HepG2 (cell line): ENCODE data around the gene IP6K3.

ENCODE experiments used
- EP300 ChIP-seq, 3 experiments: sonication (generic) in 1 of 3; formaldehyde crosslinking in 1 of 3; IDR thresholded peaks; 2 replicates each; pipeline versions ENCODE4 v1.5.1 to v1.6.1; 2011 to 2020; ENCODE audit warnings: low read depth in 2 of 3, low read length in 2 of 3, borderline replicate concordance in 1 of 3, improper control_type of control experiment in 1 of 3, mild to moderate bottlenecking in 1 of 3, missing genetic modification reagents in 1 of 3, moderate library complexity in 1 of 3
- HNRNPH1 ChIP-seq: fragments of 200-400 bp; formaldehyde crosslinking; optimal IDR thresholded peaks from 2 replicates; pipeline ENCODE3; 2017; ENCODE audit warnings: mild to moderate bottlenecking, low read depth, low read length
- TCF12 ChIP-seq, 2 experiments: fragments of 450-650 bp in 1 of 2; sonication (generic) in 1 of 2; formaldehyde crosslinking in 1 of 2; IDR thresholded peaks; 2 replicates each; pipeline versions ENCODE4 v1.6.1 to v1.8.0; 2017 to 2022; ENCODE audit warnings: antibody characterized with exemption in 1 of 2, mild to moderate bottlenecking in 1 of 2, missing genetic modification reagents in 1 of 2, moderate library complexity in 1 of 2
- ZNF296 ChIP-seq: sonication (generic); formaldehyde crosslinking; conservative IDR thresholded peaks from 2 replicates; pipeline ENCODE4 v1.5.0; 2020; ENCODE audit warnings: mild to moderate bottlenecking, missing genetic modification reagents
- TF ChIP-seq, protein P1 (sequence below), 2 experiments: sonication (generic) in 1 of 2; formaldehyde crosslinking in 1 of 2; IDR thresholded peaks; 2 replicates each; pipeline versions ENCODE4 v1.4.0 to v1.6.1; 2018 to 2020; ENCODE audit warnings: missing genetic modification reagents in 2 of 2, borderline replicate concordance in 1 of 2, low read depth in 1 of 2, mild to moderate bottlenecking in 1 of 2, missing biosample characterization in 1 of 2
- TF ChIP-seq, protein P2 (sequence below): IDR thresholded peaks from 2 replicates; pipeline ENCODE4 v1.6.1; 2012; ENCODE audit warnings: low read length, improper control_type of control experiment
- TF ChIP-seq, protein P3 (sequence below): sonication (generic); formaldehyde crosslinking; IDR thresholded peaks from 2 replicates; pipeline ENCODE4 v1.5.0; 2020; ENCODE audit warnings: mild to moderate bottlenecking, missing genetic modification reagents, moderate library complexity

DNA sequence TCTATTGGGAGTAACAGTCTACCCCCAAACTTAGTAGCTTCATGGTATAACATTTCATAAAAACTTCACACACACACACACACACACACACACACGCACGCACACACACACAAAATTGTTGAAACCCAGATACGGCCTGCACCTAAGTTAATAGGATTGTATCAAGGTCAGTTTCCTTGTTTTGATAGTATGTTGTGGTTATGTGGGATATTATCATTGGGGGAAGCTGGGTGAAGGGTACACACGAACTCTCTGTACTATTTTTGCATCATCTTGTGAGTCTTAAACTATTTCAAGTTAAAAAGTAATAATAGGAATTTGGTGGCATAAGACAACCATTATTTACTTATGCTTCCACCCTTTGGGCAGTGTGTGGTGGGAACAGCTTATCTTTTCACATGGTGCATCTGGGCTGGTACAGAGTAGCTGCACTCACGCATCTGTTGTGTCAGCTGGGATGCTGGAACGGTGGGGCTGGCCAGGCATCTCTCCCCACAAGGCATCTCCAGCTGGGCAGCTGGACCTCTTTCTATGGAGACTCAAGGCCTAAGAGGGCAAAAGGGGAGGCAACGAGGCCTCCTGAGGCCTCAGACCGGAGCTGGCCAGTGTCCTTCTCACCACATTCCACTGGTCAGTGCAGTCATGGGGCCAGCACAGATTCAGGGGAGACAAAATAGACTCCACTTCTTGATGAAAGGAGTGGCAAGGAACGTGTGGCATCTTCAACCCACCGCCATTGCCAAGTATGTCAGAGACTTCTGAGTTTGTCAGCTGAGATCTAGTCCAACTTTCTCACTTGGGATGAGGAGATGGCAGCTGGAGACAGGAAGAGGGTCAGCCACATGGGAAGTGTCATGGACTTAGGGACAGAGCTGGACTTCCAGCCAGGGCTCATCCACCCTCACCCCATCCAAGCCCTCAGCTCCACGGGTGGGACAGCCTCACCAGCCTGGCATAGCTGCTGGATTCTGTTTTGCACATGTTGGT, 20.5 kb upstream of the IP6K3 start:
- TF ChIP-seq ZNF296 (CRISPR knock-in tag) (no peak), TCF12 (IDR thresholded peaks at IDR 0.05) (no peak), TCF12 (CRISPR knock-in tag; IDR thresholded peaks at IDR 0.05) (no peak), HNRNPH1 (no peak), EP300 (IDR thresholded peaks at IDR 0.05; ENCODE audit: low read depth in 2 of 2, low read length in 2 of 2) (no peak), EP300 (CRISPR knock-in tag; IDR thresholded peaks at IDR 0.05; ENCODE audit: borderline replicate concordance) (no peak)
- TF ChIP-seq, protein P1, sequence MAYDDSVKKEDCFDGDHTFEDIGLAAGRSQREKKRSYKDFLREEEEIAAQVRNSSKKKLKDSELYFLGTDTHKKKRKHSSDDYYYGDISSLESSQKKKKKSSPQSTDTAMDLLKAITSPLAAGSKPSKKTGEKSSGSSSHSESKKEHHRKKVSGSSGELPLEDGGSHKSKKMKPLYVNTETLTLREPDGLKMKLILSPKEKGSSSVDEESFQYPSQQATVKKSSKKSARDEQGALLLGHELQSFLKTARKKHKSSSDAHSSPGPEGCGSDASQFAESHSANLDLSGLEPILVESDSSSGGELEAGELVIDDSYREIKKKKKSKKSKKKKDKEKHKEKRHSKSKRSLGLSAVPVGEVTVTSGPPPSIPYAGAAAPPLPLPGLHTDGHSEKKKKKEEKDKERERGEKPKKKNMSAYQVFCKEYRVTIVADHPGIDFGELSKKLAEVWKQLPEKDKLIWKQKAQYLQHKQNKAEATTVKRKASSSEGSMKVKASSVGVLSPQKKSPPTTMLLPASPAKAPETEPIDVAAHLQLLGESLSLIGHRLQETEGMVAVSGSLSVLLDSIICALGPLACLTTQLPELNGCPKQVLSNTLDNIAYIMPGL (CRISPR knock-in tag; IDR thresholded peaks at IDR 0.05; ENCODE audit: borderline replicate concordance in 1 of 2, low read depth in 1 of 2) = no peak
- TF ChIP-seq, protein P2, sequence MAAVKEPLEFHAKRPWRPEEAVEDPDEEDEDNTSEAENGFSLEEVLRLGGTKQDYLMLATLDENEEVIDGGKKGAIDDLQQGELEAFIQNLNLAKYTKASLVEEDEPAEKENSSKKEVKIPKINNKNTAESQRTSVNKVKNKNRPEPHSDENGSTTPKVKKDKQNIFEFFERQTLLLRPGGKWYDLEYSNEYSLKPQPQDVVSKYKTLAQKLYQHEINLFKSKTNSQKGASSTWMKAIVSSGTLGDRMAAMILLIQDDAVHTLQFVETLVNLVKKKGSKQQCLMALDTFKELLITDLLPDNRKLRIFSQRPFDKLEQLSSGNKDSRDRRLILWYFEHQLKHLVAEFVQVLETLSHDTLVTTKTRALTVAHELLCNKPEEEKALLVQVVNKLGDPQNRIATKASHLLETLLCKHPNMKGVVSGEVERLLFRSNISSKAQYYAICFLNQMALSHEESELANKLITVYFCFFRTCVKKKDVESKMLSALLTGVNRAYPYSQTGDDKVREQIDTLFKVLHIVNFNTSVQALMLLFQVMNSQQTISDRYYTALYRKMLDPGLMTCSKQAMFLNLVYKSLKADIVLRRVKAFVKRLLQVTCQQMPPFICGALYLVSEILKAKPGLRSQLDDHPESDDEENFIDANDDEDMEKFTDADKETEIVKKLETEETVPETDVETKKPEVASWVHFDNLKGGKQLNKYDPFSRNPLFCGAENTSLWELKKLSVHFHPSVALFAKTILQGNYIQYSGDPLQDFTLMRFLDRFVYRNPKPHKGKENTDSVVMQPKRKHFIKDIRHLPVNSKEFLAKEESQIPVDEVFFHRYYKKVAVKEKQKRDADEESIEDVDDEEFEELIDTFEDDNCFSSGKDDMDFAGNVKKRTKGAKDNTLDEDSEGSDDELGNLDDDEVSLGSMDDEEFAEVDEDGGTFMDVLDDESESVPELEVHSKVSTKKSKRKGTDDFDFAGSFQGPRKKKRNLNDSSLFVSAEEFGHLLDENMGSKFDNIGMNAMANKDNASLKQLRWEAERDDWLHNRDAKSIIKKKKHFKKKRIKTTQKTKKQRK = no peak
- TF ChIP-seq, protein P3, sequence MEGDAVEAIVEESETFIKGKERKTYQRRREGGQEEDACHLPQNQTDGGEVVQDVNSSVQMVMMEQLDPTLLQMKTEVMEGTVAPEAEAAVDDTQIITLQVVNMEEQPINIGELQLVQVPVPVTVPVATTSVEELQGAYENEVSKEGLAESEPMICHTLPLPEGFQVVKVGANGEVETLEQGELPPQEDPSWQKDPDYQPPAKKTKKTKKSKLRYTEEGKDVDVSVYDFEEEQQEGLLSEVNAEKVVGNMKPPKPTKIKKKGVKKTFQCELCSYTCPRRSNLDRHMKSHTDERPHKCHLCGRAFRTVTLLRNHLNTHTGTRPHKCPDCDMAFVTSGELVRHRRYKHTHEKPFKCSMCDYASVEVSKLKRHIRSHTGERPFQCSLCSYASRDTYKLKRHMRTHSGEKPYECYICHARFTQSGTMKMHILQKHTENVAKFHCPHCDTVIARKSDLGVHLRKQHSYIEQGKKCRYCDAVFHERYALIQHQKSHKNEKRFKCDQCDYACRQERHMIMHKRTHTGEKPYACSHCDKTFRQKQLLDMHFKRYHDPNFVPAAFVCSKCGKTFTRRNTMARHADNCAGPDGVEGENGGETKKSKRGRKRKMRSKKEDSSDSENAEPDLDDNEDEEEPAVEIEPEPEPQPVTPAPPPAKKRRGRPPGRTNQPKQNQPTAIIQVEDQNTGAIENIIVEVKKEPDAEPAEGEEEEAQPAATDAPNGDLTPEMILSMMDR (CRISPR knock-in tag) = no peak
